ENCODE data around the gene NLGN1. TPM values are rescaled to one million over a fixed set of nuclear protein-coding genes. Genes with fewer than 3 reads are reported as not detected.

Gene NLGN1
- total RNA-seq, 4 donors from 2014 or later = 2.2 to 5.8 (median 3.0) TPM

DNA sequence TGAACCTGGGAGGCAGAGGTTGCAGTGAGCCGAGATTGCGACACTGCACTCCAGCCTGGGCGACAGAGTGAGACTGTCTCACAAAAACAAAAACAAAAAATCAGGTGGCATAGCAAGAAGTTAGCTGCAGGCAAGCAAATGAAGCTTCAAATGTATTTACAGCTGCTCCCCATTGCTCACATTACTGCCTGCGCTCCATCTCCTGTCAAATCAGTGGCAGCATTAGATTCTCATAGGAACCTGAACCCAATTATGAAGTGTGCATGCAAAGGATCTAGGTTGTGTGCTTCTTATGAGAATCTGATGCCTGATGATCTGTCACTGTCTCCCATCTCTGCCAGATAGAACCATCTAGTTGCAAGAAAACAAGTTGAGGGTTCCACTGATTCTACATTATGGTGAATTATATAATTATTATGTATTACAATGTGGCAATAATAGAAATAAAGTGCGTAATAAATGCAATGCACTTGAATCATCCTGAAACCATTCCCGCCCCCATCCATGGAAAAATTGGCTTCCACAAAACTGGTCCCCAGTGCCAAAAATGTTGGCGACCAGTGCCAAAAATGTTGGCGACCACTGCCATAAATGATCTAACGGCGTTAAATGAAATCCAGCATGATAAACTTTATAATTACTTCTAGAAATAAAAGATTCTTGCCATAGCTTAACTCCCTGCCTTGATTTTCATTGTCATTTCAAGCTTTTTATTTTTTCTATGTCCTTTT is 844.9 kb downstream of the NLGN1 start:
- 67% methylated on average over 10 of the region's 10 CpGs for WGBS
- Histone ChIP-seq H3K4me3 (no peak overlapping the region), H3K36me3 (no peaks in the 10 kb centered on the region), H3K9me3 (no peaks in the 10 kb centered on the region), H3K27me3 (no peaks in the 10 kb centered on the region), H3K27ac (no peak overlapping the region), H3K4me1 (no peaks in the 10 kb centered on the region)
- TF ChIP-seq EP300 (IDR thresholded peaks at IDR 0.05) = no peak
- no peak for DNase-seq (ENCODE audit: low spot score in 2 of 2)

DNA sequence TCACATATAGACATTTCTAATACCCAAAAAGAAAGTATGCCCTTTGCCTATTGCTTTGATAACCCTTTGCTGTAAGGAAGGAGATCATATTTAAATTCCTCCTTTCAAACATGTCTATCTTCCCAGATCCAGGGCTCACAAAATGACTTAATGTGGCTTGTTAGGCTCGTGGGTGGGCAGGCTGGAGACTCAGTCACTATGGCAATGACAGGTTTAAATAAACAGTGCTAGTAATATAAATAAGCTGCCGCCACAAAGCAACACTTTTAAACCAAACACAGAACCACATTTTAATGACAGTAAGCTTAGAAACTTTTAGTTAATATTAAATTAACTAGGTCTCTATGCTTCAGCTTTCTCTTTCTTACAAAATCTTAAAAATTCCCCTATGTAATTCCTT is 845.6 kb downstream of the NLGN1 start:
- Histone ChIP-seq H3K9me3 (no peaks in the 10 kb centered on the region), H3K27me3 (no peaks in the 10 kb centered on the region), H3K4me1 (no peaks in the 10 kb centered on the region), H3K27ac (no peak overlapping the region), H3K4me3 (no peak overlapping the region), H3K36me3 (no peaks in the 10 kb centered on the region)
- DNase-seq (ENCODE audit: low spot score in 2 of 2) = no peak
- WGBS = 35% methylated on average over 2 of the region's 2 CpGs
- TF ChIP-seq POLR2AphosphoS5 (IDR thresholded peaks at IDR 0.05) (no peak), POLR2A (IDR thresholded peaks at IDR 0.05) (no peak), EP300 (IDR thresholded peaks at IDR 0.05) (no peak)
- TF ChIP-seq, protein P1, sequence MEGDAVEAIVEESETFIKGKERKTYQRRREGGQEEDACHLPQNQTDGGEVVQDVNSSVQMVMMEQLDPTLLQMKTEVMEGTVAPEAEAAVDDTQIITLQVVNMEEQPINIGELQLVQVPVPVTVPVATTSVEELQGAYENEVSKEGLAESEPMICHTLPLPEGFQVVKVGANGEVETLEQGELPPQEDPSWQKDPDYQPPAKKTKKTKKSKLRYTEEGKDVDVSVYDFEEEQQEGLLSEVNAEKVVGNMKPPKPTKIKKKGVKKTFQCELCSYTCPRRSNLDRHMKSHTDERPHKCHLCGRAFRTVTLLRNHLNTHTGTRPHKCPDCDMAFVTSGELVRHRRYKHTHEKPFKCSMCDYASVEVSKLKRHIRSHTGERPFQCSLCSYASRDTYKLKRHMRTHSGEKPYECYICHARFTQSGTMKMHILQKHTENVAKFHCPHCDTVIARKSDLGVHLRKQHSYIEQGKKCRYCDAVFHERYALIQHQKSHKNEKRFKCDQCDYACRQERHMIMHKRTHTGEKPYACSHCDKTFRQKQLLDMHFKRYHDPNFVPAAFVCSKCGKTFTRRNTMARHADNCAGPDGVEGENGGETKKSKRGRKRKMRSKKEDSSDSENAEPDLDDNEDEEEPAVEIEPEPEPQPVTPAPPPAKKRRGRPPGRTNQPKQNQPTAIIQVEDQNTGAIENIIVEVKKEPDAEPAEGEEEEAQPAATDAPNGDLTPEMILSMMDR (IDR thresholded peaks at IDR 0.05) = no peak

DNA sequence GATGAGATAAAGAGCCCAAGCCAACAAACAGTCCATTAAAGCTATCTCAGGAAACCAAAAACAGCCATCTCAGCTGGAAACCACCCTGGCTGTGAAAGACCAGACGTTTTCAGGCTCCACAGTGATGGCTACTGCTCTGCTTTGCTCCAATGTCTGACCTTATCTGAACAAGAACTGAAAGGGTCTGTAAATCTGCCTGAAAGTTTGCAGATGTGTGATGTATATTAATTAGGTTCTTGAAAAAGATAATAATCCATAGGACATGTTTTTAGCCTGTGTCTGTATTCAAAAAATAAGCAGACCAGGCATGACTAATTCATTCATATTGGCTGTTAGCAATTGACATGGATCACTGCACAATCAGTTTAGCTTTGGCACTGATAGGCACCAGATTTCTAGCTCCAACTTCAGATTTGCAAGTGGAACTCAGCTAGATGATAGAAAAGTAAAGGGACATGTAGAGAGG is 850.2 kb downstream of the NLGN1 start:
- WGBS = 47% methylated on average over 1 of the region's 1 CpG
- TF ChIP-seq POLR2AphosphoS5 (IDR thresholded peaks at IDR 0.05) = no peak
- TF ChIP-seq EP300 (IDR thresholded peaks at IDR 0.05) = no peak
- TF ChIP-seq, protein P1 (IDR thresholded peaks at IDR 0.05) = no peak
- no peak for TF ChIP-seq POLR2A (IDR thresholded peaks at IDR 0.05)

DNA sequence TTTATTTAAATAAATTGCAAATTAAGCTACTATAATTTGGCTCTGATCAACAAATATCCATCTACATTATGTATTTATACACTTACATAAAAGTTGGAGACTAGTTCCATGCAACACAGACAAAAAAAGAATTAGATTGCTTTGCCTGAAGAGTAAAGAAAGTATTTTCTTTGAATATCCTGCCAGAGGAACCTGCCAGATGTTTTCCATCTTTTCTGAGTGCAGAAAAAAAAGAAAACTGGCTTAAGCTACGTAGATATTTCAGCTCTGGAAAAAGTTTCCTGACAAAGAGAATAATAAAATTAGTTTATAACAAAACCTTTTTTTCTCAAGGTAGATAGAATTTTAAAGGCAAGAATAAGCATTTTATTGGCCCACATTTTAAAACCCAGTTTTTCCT is 854.1 kb downstream of the NLGN1 start:
- DNase-seq (ENCODE audit: low spot score in 2 of 2) = no peak
- 21% methylated on average over 1 of the region's 1 CpG for WGBS
- no peak for TF ChIP-seq POLR2AphosphoS5 (IDR thresholded peaks at IDR 0.05)
- TF ChIP-seq, protein P1 (IDR thresholded peaks at IDR 0.05) = no peak
- no peak for TF ChIP-seq POLR2A (IDR thresholded peaks at IDR 0.05)
- no peak for TF ChIP-seq EP300 (IDR thresholded peaks at IDR 0.05)
- Histone ChIP-seq H3K27ac (no peak overlapping the region), H3K4me3 (no peak overlapping the region), H3K9me3 (no peaks in the 10 kb centered on the region), H3K36me3 (no peaks in the 10 kb centered on the region), H3K27me3 (no peaks in the 10 kb centered on the region), H3K4me1 (no peaks in the 10 kb centered on the region)

More for the DNA sequence above, 850.2 kb downstream of the NLGN1 start:
- Histone ChIP-seq H3K36me3 (no peaks in the 10 kb centered on the region), H3K27ac (no peak overlapping the region), H3K9me3 (no peaks in the 10 kb centered on the region), H3K27me3 (no peaks in the 10 kb centered on the region), H3K4me3 (no peak overlapping the region), H3K4me1 (no peaks in the 10 kb centered on the region)
- DNase-seq (ENCODE audit: low spot score in 2 of 2) = no peak

DNA sequence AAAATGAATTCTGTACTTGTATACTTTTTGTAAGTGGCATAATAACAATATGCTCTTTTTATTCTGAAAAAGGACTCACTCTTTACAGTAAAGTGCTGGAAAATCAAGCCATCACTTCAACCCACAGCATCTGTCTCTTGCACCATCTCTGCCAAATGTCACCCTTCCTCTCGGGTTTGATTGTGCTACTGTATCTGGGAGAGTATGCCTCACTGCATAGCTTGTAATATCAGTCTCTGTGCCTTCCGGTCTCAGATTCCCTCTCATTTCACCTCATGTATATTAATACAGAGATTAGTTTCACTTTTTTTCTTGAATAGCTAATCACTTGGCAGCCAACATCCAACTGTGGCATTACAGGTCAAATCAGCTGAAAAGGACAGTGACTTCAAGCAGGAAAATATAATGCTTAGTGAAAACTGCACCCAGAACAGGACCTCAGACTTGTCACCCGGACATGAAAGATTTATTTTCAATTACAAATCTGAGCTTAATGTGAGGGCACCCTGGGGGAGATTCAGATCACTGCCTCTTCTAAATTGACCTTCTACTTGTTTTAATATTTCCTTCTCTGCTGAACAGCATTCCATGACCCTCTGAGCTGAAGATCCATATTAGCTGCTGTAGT is 855.8 kb downstream of the NLGN1 start:
- H3K27ac ChIP-seq = no peak overlapping the region
- no peaks in the 10 kb centered on the region for H3K4me1 ChIP-seq
- 69% methylated on average over 3 of the region's 3 CpGs for WGBS
- H3K36me3 ChIP-seq = no peaks in the 10 kb centered on the region
- TF ChIP-seq POLR2AphosphoS5 (IDR thresholded peaks at IDR 0.05) = no peak
- TF ChIP-seq, protein P1 (IDR thresholded peaks at IDR 0.05) = no peak
- no peak for TF ChIP-seq EP300 (IDR thresholded peaks at IDR 0.05)
- TF ChIP-seq POLR2A (IDR thresholded peaks at IDR 0.05) = no peak
- no peaks in the 10 kb centered on the region for H3K27me3 ChIP-seq
- no peaks in the 10 kb centered on the region for H3K9me3 ChIP-seq
- H3K4me3 ChIP-seq = no peak overlapping the region
- no peak for DNase-seq (ENCODE audit: low spot score in 2 of 2)

Data from suprapubic skin (tissue), 4 donors.